Middle frontal gyrus (tissue), 1 donor: ENCODE data around the gene PRM1.

ENCODE experiments used
- DNase-seq: peaks from one replicate; pipeline ENCODE4 v3.0.0-alpha.2; 2015; ENCODE audit warnings: low spot score; ENCODE audit errors: extremely low spot score

Gene PRM1

DNA sequence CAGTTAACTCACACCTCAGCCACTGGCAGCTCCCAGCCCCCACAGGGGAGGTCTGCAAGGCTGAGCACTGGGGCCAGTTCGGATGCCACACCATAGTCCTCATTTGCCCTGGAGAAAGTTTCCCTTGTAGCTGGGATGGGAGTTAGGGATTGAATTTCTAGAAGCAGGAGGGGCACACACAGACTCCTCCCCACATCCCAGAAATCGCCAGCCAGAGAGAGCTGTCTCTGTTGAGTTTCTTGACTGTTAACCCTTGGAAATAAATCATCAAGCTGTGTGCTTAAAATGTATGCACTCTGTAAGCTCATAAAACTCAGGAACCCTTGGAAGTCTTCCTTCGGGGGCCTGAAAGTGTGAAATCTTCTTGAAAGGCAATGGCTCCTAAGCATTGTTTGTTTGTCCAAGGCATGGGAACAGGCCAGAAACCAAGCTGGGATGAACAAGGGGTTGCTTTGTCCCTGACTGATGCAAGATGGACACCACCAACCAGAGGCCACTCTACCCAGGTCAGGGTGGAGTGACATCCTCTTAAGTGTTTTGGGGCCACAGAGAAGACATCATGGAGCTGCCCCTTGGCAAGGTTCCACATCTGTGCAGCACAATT lies 7.3 kb downstream of the PRM1 start:
- DNase-seq = no peak

DNA sequence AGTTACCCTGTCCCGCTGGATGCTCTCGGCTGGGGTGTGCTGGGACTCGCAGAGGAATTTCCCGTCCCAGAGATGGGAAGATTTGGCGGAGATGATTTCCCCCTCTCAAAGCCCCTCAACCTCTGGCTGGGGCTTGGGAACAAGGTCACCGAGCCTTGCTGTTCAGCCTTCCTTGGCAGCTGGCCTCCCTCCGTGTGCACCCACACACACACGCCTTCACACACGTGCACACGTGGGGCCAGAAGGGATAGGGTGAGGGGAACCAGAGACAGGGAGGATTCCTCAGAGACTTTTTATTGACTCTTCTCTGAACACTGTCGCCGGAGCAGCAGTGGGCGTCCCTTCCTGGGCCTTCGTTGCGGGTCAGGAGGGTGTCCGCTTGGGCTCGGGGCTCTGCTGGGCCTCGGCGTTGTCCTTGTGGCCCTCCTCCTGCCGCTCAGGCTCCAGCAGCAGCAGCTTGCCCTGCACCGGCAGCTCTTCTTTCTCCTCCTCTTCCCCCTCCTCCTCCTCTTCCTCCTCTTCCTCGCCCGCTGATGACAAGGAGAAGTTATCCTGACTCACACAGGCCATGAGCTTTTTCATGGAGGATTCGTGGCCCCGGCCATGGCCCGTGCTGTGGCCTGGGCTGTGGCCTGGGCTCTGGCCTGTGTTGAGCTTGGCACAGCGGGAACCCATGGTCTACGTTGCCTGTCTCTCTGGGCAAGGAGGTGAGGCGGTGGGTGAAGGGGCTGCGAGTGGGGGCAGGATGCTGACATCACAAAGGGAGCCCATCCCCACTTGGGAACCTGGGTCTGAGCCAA lies 8.0 kb downstream of the PRM1 start, which contains the start of gene PRM3:
Gene PRM3 (minus strand): TSS at position 709 of the 800 bp plus-strand sequence. CDS start 34 bp downstream, at position 675.
- no peak for DNase-seq

DNA sequence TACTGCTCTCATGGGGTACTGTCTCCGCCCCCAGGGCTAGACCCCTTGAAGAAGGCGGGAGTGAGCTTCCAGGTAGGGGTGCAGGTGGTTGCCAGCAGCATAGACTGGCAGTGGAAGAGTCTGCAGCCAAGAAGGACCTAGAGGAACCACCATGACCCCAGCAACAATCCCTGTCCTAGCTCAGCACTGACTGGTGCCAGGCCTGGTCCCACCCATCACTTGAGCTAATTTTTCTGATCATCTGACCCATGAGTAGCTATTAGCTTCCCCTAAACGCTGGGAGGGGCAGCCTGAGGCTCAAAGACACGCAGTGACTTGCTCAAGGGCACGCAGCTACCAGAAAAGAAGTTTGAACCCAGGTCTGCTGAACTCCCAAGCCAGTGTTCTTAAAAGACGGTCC lies 8.6 kb downstream of the PRM1 start:
- no peak for DNase-seq

DNA sequence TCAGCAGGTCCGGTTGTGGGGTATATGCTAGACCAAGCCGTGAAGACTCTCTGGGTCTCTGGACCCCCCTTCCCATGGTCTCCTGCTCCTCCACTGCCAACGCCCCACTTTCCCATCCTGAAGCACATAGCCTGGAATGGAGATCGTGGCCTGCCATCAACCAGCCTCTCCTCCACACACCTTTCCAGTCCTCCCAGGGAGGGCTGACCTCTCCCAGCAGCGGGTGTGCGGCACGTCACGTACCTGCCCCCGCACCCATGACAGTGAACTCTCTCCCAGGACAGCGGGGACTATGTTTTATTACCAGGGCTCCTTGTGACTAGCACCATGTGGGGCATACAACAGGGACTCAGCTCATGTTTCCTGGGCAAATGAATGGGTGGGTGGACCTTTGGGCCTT lies 9.5 kb downstream of the PRM1 start:
- no peak for DNase-seq

DNA sequence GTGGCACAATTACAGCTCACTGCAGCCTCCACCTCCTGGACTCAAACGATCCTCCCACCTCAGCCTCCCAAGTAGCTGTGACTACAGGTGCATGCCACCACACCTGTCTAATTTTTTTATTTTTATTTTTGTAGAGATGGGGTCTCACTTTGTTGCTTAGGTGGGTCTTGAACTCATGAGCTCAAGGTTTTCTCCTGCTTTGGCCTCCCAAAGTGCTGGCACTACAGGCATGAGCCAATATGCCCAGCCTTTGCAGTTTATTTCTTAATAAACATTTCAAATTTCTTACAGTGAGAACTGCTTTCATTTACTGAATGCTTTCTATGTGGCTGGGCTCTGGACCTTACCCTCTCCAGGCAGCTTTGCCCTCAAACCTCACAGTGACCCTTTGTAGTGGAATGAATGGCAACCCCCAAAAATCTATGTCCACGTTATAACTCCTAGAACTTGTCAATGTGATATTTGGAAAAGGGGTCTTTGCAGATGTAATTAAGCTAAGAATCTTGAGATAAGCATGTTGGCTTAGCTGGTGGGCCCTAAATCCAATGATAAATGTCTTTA lies 10.4 kb downstream of the PRM1 start:
- no peak for DNase-seq

DNA sequence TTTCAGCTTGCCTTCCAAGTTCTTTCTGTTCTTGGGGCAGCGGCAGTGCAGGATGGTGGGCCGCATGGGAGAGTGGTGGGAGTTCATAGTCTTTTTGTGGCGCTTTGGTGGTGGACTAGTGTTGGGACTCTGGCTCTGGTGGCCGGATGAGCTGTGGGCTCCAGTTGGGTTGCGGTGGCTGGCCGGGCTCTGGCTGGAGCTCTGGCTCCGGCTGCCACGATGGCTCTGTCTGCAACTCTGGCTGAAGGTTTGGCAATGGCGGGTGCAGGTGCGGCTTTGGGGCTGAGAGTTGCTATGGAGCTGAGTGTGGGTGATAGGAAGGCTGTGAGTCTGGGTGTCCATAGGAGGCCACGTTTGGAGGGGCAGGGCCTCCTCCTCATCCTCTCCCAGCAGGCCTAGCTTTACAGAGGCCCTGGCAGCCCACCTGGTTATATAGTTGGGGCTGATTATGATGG lies 12.2 kb downstream of the PRM1 start, which contains the start of gene TNP2:
Gene TNP2 (minus strand): TSS at position 405 of the 455 bp plus-strand sequence. CDS start 63 bp downstream, at position 342.
- DNase-seq = no peak

DNA sequence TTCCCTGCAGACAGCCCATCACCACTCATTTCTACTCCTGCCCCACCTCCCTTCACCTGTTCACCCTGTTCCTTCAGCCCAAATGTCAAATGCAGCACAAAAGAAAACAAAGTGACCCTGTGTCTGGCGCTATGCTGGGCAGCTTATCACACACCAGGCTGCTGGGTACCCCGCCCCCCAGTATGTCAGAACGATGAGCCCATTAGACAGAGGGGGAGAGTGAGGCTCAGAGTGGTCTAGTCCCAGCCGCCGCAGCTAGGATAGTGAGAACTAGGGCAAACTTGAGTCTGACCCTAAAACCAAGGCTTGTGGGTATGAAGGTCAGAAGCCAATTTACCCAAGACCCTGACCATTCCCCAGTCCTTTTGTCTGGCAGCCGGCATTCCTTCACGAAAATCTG lies 16.0 kb downstream of the PRM1 start:
- DNase-seq = no peak

DNA sequence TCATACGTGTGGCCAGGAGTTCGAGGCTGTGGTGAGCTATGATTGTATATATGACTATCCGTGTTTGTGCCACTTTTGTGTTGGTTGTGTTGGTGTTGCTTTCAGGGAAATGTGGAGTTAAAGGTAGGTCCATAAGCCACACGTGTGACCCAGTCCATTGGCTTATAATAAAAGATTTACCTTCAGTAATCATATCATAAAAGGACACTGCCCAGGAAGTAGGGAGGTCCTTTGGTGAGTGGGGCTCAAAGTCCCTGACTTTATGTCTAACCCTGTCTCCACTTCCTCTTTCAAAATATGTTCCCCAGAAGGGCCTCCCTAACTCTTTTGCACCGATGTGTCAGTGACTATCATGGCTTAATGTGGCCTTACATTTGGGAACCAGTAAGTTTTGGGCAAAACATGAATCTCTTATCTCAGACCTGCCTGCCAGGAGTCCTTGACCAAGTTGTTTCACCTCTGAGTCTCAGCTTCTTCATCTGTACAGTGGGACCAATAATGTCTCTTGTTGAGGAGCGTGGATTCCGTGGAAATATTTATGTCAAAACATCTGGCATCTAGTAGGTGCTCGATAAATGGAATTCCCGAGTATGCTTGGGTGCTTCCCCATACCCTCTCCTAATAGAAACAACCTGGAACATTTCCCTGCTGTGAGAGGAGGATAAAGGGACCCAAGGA lies 16.8 kb downstream of the PRM1 start:
- DNase-seq = no peak

DNA sequence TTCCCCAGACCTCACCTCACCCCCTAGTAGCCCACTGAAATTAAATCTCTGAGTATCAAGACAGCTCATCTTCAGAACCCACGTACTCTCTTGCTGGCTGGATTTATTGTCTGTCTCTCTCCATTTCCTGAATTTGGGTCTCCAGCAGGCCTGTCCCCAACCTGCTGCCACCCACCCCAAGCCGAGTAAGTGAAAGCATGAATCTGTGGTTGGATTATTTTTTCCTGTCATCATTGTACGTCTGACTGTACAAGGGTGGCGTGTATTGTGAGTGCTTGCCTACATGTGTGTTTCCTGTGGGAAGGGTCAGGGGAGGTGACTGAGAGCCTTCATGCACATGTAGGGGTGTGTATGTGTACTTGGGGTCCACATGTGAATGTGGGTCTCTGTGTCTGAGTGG lies 17.4 kb downstream of the PRM1 start:
- no peak for DNase-seq

DNA sequence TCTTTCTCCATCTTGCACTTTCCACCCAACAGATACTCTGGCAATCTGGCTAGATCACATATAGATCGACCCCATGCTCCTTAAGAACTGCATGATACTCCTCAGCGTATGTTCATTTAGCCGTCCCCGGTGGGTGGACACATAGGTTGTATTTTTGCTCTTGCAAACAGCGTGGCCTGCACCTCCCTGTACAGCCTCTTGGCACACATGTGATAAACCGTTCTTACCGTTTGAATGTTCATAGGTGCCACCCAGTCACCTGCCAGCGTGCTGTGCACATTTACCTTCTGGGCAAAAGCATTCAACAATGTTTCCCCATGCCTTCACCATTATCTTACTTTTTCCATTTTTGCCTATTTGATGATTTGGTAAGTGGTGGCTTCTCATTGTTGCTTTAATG lies 18.2 kb downstream of the PRM1 start:
- no peak for DNase-seq

DNA sequence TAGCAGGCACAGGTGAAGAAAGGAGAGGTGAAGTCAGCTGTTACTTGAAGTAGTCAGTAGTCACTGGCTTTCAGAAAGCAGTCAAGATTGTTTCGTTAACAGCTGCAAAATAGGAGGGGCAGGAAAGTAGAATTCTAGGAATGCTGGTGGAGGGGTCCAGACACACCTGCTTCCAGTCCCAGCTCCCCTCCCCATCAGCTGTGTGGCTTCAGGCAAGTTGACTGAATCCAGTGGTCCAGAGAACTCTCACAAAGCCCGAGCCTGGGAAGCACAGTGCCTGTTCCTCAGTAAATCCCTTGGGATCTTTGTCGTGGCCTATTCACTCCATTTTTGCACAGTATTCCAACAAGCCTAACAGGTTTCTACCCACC lies 20.5 kb downstream of the PRM1 start:
- no peak for DNase-seq

DNA sequence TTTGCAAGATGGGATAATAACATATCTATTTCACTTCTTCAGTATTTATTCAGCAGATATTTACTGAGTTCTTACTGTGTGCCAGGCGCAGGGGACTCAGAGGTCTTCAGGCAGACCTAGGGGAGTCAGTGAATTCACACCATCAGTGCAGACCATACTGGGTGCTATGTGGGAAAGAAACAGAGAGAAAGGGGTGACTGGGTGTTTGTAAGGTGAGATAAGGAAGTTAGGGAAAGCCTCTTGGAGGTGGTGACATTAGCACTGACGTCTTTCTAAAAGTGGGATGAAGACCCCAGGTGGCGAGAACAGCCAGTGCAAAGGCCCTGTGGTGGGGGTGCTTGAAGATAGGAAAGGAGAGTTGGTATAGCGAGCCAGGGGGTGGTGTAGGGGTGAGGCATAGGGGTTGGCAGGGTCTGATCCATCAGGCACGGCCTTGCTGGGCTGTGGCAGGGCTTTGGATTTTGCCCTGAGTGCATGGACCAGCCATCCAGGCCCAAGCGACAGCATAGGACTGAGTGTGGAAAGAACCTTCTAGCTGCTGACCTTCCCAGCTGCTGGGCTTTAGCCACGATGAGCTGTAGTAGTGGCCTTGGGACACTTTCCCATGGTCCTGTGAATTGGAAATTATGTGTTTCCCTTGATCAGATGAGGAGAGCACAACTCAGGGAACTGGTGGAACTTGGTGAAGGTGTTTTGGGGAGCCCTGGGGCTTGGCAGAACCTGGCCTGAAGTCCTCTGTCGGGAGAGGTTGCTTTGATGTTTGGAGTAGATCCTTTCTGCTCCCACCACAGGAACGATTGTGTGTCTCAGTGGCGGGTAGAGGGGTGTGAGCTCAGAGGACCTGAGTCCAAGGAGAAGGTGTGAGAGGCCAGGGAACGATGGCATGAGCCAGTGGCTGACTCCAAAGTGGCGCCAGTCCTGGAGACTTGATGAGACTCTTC lies 21.2 kb downstream of the PRM1 start:
- no peak for DNase-seq

DNA sequence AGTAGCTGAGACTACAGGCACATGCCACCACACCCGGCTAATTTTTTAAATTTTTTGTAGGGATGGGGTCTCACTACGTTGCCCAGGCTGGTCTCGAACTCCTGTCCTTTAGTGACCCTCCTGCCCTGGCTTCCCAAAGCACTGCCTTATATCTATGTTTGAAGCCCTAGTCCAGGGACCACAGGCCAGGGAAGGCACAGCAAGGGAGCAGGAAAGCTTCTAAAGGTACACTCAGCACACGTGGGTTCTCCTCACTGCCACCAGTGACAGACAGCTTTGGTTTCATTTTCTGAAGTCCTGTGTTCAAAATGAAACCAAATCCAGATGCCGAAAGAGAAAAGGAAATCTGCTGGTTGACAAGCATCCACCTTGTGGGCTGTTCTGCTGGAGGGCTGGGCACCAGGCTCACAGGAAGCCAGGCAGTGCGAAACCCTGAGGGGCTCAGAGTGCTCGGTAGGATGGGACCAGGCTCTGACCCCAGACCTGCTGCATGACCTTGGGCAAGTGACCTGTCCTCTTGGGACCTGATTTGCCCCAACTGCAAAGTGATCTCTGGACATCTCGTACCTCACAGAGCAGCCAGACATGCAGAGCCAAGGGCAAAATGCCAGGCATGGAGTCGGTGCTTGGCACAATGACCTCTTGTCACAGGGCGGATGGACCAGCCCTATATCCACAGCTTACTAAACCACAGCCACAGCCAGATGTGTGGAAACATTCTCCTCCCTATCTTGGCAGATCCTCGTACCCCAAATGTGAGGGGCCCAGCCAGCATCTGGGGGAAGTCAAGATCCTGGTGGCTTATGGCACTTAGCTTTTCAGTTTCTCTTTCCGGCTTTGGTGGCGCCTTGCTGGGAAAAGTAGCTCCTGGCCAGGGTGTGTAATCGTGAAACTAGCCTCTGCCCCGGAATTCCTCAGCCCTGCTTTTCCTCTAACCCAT lies 22.3 kb downstream of the PRM1 start:
- DNase-seq = no peak

DNA sequence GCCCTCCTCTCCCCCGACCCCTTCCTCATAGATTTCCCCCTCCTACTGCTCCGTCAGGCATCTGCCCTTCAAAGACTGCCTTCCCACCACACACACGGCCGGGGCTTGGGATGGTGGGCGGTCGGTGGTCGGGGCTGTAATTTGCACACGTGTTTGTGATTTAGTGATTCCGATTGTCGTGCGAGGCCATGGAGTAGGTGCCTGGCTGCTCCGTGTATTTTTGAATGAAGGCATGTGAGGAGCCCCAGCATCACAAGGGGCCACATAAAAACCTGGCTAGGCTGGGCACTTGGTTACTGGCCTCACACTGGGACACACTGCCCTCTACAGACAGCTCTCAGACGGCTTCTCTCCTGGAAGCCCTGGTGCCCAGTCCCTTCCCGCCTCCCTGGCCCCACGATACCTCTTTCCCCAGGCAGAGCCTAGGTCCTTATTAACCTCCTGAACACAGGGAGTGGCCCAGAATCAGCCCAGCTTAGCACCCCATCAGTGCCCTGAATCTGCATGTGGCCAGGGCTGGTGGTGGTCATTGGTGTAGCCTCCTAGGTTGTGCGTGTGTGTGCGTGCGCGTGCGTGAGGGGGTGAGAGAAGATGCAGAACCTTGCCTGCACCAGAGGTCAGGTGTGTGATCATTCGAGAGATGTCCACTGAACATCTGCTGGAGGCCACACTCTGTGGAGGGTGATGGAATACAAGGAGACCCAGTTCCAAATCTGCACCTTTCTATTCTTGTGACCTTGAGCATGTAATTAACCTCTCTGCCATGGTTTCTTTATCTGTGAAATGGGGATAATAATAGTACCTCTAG lies 23.8 kb downstream of the PRM1 start:
- DNase-seq = peak; percentile 47

DNA sequence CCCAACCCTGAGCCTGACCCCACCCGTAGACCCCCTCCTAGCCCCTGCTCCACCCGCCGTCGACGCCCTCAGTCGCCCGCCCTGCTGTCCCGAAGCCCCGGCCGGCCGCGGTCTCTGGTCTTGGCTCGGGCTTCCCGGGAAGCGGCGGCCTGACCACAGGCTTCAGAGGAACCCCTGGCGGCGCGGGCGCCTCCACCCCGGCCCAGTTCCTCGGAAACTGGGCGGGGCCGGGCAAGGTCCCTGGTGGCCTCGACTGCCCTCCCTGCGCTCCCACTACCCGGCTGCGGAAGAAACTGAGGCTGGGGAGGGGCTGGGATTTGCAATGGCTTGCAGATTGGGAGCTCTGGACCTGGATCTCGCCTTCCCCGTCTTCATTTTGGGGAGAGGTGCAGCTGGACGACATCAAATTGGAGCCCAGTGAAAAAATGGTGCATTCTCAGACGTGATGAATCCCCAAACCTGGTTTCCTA lies 24.4 kb downstream of the PRM1 start:
- no peak for DNase-seq

DNA sequence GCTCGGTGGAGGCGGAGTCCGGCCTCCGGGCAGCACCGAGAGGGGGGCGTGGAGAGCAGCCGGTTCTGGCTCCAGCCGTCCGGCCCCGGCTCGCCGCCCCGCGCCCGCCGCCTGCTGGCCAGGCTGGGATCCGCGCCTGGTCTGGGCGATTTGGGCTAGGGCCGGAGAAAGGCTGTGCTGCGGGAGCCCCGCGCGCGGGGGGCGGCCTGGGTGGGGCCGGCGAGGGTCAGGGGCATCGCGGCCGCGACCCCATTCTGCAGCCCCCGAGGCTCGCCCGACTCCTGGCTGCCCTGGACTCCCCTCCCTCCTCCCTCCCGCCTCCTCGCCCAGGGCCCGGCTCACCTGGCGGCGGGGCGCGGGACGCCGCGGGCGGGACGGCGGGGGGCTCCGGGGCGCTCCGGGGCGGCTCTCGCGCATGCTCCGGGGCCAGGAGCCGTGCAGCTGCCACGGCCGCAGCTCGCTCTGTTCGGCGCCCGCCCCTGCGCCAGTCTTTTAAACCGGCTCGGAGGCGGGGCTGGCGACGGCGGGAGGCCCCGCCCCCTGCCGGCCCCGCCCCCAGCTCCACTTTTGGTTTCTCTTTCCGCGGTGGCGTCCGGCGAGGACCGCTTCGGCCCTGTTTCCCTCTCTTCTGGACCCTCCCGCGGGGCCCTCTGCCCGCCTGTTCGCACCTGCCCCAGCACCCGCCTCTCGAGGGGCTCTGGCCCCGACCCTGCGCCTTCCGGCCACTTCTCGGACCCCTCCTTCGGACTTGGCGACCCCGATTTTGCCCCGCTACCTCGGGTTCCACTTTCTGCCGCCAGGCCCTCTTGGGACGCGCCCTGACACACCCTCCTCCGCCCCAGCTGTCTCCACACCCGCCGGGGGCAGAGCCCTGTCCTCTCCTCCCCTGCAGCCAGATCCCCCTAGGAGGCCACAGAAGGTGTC lies 25.1 kb downstream of the PRM1 start, which contains the start of gene SOCS1:
Gene SOCS1 (minus strand): TSS at position 468 of the 924 bp plus-strand sequence. CDS start 726 bp downstream, outside the sequence.
- DNase-seq = peak; percentile 66

DNA sequence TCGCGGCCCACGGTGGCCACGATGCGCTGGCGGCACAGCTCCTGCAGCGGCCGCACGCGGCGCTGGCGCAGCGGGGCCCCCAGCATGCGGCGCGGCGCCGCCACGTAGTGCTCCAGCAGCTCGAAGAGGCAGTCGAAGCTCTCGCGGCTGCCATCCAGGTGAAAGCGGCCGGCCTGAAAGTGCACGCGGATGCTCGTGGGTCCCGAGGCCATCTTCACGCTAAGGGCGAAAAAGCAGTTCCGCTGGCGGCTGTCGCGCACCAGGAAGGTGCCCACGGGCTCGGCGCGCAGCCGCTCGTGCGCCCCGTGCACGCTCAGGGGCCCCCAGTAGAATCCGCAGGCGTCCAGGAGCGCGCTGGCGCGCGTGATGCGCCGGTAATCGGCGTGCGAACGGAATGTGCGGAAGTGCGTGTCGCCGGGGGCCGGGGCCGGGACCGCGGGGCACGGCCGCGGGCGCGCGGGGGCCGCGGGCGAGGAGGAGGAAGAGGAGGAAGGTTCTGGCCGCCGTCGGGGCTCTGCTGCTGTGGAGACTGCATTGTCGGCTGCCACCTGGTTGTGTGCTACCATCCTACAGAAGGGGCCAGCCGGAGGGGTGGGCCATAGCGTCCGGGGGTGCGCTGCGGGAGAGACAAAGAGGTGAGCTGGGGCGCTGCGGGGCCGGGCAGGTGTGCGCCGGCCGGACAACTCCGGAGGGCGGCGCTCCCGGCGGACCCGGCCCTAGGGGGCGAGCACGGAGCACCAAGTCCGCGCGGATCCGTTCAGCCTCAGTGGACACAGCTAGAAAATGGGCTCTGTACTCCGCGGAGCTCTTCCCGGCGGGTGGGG lies 26.0 kb downstream of the PRM1 start:
- DNase-seq = no peak
